NCI-H748 treated with DMSO at 0.1 percent for 48 hours (cell line): ENCODE measurements around the gene APC.
"Not testable (repeated sequence)": the region's sequence is repeated elsewhere in the genome, so short reads cannot be mapped to it uniquely, and the experiment has no call there.

Source experiments
- DNase-seq: peaks from one replicate; lab custom pipeline; 2025; lab: John Stamatoyannopoulos, UW

Gene APC

DNA sequence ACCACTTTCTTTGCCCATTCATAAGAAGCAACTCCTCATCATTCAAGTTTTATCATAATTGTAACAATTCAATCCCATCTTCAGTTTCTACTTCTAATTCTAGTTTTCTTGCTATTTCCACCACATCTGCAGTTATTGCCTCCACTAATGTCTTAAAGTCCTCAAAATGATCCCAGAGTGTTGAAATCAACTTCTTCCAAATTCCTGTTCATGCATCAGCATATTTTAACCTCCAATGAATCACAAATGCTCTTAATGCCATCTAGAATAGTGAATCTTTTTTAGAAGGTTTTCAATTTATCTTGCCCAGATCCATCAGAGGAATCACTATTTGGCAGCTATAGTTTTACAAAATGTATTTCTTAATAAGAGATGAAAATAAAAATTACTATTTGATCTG lies 120.2 kb downstream of the APC start:
- no peak for DNase-seq

DNA sequence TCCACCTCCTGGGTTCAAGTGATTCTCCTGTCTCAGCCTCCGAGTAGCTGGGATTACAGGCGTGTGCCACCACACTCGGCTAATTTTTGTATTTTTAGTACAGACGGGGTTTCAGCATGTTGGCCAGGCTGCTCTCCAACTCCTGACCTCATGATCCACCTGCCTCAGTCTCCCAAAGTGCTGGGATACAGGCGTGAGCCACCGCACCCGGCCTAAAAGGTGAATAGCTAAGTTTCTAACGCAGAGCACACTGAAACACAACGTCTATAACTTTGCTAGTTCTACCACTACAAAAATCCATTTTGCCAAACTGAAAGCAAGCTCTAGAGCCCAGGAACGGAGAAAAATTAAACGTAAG lies 122.9 kb downstream of the APC start:
- DNase-seq: not testable (repeated sequence)

DNA sequence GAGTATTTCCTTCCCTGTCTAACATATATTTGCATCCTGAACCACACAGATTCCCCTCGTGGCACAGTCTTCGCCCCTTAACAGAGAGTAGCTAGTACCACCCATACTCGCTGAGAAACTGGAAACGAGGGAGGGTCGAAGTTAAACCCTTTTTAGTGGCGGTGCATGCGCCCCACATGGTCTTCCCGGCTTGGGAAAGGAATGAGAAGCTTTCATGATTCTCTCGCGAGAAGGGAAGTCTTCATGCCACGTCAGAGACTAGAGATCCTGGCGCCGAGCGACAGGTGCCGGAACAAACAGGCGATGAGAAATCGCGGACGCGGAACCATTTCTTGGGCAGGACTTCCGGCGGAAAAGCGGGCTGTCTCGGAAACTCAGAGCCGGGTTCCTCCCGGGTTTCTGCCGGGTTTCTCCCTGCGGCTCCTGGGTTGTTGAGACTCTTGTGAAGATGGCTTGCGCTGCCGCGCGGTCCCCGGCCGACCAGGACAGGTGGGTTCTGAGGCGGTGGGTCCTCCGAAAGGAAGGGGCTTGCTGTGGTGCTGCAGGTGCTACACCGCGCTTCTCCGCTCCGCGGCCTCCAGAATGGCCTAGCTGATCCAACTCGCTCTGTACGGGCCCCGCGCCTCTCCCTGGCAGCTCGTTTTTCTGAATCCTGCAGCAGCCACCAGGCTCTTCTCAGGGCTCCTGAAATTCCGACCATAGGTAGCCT lies 123.4 kb downstream of the APC start, which contains the start of gene SRP19:
Gene SRP19, plus strand, starts transcription at position 359 of the 709 bp plus-strand sequence. Its CDS starts 90 bp downstream, at position 449.
- peak; percentile 88 for DNase-seq

DNA sequence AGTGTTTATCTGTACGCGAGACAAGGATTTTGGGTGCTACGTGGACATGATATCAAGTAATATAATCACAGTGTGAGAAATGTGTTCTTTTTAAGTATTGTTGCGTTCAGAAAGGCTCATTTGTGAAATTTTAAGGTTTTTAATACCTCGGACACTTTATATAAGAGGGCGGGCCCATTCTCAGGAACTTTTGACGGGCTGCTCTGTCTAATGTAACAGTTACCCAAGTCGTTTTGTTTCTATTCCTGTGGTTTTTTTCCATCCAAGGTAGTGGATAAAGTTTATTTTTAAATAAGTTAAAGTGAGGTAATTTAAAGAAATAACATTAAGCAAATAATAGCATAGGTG lies 123.9 kb downstream of the APC start:
- DNase-seq: no peak

DNA sequence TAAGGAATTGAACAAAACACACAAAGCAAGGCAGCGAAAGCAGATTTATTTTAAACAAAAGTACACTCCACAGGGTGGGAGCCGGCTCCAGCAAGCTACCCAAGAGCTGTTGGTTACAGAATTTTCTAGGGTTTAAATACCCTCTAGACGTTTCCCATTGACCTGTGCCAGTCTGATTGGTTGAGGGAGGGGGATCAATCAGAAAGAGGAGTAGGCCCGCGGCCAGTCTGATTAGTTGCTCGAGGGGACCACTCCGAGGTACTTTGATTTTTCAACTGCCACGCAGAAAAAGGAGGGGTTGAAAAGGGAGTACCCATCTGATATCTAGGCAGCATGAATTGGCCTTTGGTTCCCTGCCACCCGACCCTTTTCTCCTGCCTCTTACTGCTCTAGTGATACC lies 124.4 kb downstream of the APC start:
- DNase-seq: no peak

DNA sequence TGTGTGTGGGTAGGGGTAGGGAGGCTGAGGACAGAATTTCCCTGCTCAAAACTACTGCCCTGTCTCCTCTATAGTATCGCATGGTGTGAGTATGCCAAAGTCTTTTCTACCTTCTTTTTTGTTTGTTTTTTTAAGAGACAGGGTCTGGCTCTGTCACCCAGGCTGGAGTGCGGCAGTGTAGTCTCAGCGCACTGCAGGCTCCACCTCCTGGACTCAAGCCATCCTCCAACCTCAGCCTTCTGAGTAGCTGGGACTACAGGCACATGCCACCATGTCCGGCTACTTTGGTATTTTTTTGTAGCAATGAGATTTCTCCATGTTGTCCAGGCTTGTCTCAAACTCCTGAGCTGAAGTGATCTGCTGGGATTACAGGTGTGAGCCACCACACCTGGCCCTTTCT lies 125.9 kb downstream of the APC start:
- no peak for DNase-seq

DNA sequence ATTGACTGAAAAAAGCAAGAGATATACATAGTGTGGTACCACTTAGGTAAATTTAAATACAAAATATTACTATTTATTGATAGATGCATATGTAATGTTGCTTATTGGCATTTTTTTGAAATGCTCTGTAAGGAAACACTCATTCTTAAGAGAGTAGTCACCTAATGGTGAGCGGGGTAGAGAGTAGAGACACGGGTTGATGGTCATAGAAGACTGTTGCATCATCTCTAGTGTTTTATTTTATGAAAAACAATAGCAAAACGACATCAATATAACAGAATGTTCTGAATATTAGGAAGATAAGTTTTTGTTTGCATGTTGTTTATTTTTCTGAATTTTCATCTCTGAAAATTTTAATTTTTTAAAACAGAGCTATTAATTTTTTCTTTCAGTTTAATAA lies 127.4 kb downstream of the APC start:
- DNase-seq: no peak

DNA sequence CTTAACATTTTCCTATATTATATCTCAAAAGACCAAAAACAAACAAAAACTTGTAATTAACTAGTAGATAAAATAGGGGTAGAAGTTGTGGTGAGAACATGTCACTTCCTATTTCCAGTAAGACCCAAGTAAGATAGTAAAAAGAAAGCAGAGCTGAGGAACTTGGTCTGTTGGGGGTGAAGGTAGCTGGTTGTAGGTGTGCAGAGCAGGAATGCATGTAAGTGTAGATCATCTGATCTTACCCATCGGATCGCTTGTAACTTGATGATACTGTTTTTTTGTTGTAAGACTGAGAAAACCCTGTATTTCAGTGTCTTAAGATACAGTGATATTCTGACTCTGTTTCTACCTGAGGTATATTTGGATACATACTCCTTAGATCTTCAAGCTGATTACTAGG lies 129.1 kb downstream of the APC start:
- no peak for DNase-seq

DNA sequence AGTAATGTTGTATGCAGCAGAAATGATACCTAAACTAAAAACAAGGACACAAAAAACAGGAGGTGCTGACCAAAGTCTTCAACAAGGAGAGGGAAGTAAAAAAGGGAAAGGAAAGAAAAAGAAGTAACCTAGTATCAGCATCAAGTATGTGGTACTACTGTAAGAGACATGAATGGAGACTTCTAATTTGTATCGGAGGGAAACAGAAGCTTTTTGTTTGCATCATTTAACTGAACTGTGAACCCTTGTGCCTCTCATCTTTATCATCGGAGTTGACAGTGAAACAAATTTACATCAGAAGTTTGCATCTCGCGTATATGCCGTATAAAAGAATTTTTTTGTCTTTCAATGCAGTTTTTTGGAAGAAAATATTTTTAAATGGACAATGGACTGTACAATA lies 129.7 kb downstream of the APC start:
- no peak for DNase-seq

DNA sequence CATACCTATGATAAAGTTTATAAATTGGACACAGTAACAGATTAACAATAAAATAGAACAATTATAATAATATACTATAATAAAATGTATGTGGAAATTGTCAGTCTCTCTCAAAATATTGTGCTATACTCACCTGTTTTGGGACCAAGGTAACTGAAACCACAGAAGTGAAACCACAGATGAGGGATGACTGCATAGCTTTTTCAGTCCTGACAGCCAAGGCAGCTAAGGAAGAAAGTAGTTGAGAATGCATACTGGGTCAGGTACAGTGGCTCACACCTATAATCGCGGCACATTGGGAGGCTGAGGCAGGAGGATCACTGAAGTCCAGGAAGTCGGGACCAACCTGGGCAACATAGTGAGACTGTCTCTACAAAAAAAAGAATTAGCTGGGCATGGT lies 132.3 kb downstream of the APC start:
- no peak for DNase-seq

DNA sequence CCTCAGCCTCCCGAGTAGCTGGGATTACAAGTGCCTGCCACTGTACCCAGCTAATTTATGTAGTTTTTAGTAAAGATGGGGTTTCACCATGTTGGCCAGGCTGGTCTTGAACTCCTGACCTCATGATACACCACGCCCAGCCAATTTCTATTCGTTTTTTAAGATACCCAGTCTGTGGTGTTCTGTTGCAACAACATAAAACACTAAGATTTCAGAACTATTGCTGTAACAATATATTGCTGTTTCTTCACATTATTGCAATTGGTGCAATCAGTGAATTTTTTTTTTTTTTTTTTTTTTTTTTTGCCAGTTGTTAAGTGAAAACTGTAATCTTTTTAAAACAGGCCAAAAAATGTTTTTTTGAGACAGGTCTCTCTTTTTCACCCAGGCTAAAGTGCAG lies 133.3 kb downstream of the APC start:
- DNase-seq: no peak

DNA sequence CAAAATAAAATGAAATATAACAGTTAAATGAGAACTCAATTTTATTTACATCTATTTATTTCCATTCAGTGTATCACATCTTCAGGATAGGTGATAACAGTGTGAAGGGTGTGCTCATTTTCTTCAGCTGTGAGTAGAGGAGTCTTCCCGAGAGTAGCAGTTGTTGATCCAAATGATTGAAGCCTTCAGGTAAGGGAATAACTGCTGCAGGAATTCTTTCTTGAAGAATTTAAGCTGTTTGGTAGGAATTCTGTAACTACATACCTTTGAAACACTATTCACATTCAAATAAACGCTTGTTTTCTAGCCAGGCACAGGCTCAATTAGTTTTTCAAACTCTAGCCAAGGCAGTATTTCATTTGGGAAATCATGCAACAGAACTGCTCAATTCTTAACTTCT lies 138.7 kb downstream of the APC start:
- DNase-seq: no peak

DNA sequence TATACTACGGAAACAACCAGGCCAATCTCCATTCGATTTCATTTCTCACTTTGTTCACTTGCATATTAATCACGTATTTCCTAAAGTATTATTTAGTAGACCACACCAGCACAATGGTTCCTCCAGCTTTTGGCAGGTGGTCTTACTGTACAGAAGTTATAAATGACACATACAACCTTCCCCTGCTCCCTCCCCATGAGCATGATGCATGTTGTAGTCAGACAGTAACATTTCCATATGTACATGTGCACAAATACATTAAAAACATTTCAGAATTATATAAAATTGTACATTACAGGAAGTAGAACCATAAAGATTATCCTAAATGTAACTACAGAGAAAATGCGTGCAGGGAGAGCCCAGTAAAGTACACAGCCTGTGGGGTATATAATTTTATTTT lies 140.4 kb downstream of the APC start:
- DNase-seq: no peak

DNA sequence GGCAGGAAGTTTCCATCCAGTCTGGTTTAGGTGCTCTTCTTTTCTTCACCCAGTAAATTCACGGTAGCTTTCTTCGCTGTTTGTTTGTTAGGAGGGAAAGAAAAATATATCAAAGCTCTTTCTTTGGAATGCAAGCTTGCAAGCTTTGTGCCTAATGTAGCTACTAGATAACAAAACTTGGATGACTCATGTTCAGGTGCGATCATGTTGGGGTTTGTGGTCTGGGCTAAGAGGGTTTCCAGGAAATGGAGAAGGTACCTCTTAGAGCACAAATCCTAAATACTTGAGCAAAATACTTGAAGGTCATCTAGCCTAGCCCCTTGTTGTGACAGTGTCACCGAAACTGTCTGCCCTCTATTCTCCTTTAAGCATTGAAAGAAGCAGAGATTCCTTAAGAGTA lies 141.1 kb downstream of the APC start:
- DNase-seq: no peak

DNA sequence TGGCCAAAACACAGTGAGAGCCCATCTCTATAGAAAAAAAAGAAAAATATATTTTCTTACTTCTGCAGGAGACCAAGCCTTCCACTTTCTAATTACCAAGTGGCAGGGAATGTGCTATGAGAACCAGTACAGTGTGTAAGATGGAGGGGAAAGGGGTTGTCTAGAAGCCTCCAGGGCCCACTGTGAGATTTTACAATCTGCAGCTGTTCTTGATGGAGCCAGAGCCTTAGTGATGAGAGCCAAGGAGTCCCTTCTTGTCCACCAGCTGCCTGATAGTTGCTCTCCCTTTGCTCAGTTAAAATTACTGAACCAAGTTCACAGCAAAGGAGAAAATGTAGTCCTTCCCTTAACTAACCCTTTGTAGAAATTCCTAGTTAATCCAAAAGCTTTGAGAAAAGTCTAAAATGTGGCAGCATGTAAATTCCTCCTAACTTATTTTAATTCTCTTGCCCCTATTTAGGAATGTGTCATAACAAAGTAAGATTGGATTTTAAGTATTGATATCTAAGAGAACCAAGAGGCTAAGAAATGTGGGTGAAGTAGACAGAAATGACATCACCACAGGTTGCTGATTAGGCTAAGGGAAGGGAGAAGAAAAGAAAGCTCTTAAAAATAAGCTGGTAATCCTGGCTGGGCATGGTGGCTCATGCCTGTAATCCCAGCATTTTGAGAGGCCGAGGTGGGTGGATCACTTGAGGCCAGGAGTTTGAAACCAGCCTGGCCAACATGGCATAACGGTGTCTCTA lies 142.7 kb downstream of the APC start:
- no peak for DNase-seq

DNA sequence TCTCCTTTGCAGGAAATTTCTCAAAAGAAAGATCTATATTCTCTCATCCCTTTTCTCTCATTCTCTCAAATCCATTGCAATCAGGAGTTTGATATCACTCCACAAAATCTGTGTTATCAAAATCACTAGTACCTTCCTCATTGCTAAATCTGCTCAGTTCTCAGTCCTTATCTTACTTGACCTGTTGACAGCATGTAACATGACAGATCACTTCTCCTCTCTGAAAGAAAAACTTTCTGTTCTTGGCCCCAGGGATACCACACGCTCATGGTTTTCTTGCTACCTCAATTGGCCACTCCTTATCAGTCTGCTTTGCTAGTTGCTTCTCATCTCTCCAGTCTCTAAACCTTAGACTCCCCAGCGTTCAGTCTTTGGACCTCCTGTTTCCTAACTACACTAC lies 145.5 kb downstream of the APC start:
- DNase-seq: no peak

DNA sequence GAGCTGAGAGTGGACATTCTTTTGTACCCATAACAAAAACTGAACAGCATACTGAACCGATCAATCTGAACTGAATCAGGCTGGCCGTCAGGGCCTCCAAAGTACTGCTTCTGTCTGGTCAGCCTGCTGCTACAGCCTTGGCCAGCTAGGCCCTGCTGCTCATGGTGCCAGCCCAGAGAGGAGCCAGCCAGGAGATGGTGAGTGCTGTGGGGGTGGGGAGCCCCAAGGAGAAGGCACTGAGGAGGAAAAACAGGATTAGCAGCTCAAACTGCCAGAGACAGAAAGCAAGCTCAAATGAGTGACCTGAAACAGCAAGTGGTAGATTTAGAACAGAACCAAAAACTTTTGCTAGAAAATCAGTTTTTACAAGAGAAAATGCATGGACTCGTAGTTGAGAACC lies 147.3 kb downstream of the APC start:
- no peak for DNase-seq

DNA sequence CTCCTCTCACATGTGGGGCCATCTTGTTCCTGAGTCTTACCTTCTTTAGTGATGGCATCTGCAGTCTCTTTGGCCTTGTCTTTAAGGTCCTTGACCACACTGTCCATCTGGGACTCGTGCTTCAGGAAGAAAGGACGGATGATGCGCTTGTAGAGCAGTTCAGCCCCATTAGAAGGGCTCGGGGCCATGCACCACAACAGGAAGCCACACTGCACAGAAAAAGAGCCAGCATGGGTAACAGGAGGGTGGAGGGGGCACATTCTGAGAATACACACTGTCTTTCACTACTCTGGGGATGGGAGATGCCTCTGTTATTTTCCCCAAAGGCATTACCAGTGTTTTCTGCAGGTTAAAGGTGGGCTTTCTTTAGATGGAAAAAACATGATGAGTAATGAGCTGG lies 149.3 kb downstream of the APC start:
- DNase-seq: no peak

DNA sequence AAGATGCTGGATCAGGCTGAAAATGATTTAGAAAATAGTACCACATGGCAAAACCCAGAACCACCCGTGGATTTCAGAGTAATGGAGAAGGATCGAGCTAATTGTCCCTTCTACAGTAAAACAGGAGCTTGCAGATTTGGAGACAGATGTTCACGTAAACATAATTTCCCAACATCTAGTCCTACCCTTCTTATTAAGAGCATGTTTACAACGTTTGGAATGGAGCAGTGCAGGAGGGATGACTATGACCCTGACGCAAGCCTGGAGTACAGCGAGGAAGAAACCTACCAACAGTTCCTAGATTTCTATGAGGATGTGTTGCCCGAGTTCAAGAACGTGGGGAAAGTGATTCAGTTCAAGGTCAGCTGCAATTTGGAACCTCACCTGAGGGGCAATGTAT lies 154.4 kb downstream of the APC start:
- DNase-seq: not testable (repeated sequence)

DNA sequence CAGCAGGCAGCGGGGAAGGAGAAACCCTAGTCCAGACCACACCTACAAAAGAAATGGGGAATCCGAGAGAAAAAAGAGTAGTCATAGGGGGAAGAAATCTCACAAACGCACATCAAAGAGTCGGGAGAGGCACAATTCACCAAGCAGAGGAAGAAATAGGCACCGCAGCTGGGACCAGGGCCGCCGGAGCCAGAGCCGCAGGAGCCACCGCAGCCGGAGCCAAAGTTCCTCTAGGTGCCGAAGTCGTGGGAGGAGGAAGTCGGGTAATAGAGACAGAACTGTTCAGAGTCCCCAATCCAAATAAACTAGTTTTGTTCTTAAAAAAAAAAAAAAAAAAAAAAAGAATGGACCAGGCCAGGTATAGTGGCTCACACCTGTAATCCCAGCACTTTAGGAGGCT lies 155.1 kb downstream of the APC start:
- DNase-seq: no peak

DNA sequence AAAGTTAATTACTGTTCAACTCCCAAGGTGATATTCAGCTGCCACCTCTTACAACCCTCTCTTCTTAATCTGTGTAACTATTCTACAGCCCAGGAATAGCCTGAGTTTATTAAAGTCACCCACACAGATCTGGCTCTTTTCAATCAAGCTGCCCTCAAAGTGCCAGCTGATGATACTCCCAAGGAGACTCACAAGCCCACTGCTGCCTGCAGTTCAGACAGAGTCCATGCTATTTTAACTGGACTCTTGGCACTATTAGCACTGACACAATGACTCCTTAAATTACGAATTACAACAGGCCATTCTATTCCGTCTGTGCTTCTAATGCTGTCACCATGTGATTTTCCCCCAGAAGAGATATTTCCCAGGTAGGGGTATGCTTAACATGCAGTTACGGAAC lies 158.0 kb downstream of the APC start:
- no peak for DNase-seq
